ENCODE data around the gene DNAAF5.

DNAAF5 gene

DNA sequence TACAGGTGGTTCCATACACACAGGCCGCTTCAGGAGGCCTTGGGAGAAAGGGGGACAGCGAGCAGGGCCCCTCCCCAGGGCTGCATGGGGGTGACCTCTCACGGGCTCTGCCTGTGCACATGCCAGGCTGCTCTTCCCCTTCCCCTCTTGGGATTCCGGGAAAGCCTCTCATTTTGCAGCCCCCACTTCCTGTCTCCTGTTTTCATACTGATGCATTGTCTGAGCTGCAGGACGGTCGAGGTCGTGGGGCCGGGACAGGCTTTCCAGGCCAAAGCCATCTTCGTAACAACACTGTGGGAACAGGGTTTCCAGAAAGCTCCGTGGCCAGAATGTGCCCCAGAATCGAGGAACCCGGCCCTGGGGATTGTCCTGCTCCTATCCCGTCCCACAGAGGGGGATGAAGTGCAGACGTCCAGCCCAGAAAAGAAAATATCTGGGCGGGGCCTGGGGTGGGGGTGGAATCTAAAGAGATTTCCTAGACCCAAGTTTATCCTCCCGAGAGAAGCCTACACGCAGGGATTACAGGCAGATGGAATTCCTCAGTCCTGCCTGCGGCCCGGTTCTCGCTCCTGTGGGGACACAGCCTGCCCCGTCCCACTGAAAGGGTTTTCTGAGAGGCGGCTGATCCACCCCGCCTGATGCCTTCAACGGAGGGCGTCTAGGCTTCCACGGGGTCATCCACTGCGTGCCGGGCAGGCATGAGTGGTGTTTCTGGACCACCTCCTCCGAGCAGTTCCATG lies 29.5 kb upstream of the DNAAF5 start:
- TF ChIP-seq CTCF (IDR thresholded peaks at IDR 0.05; ENCODE audit: extremely low read depth, missing control alignments): no peak
- no peak for DNase-seq (ENCODE audit: low spot score)

DNA sequence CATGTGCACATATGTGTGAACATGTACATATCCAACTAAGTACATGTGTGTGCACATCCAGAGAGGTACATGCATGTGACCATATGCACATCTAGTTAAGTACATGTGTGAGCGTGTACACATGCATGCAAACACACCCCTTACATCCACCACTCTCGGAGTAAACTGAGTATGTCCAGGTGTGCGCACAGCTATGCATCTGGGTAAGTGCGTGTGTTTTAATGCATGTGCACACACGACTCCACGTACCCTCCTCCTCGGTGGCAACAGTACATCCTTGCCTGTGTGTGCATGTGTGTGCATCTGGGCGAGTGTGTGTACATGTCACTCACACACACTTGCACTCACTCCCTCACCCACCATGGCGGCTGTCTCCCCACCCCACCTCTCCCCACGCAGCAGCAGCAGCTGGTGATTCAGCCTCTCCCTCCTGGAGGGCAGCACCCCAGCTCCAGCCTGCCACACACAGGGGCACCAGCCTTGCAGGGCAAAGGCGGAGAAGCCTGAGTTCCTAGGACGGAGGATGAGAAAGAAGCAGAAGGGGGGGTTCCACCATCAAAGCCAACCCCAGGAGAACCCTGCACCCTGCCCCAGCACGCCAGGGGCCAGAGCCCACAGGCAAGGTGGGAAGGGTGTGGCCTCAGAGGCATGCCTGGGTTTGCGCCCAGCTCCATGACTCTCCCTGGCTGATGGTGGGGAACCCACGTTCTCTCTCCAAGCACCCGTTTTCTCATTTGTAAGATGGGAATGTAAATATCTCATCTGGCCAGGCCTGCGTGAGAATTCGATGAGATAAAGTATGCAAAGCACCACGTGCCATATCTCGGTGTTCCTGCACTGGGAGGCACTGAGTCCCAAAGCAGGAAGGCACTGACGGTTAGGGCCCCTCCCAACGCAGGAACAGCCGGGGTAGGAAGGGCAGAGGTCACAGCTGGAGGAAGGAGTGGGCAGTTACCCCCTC lies 27.7 kb upstream of the DNAAF5 start:
- no peak for DNase-seq (ENCODE audit: low spot score)
- no peak for TF ChIP-seq CTCF (IDR thresholded peaks at IDR 0.05; ENCODE audit: extremely low read depth, missing control alignments)

GRCh38 chr7:699476-700170 lies 26.9 kb upstream of the DNAAF5 start:
- no peak for TF ChIP-seq CTCF (IDR thresholded peaks at IDR 0.05; ENCODE audit: extremely low read depth, missing control alignments)
- no peak for DNase-seq (ENCODE audit: low spot score)

DNA sequence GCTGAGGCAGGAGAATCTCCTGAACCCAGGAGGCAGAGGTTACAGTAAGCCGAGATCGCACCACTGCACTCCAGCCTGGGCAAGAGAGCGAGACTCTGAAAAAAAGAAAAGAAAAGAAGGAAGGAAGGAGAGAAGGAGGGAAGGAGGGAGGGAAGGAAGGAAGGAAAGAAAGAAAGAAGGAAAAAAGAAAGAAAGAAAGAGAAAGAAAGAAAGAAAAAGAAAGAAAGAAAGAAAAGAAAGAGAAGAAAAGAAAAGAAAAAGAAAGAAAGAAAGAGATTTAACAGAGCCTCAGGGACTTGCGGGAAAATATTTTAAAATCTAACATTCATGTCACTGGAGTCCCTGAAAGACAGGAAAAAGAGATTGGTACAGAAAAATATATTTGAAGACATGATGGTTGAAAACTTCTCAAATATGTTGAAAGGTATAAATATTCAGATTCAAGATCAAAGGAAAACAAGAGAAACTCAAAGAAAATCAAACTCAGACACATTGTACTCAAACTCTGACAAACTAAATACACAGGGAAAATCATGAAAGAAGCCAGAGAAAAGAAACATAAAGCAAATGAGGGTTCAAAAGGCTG lies 25.3 kb upstream of the DNAAF5 start:
- no peak for DNase-seq (ENCODE audit: low spot score)
- TF ChIP-seq CTCF (IDR thresholded peaks at IDR 0.05; ENCODE audit: extremely low read depth, missing control alignments): no peak

DNA sequence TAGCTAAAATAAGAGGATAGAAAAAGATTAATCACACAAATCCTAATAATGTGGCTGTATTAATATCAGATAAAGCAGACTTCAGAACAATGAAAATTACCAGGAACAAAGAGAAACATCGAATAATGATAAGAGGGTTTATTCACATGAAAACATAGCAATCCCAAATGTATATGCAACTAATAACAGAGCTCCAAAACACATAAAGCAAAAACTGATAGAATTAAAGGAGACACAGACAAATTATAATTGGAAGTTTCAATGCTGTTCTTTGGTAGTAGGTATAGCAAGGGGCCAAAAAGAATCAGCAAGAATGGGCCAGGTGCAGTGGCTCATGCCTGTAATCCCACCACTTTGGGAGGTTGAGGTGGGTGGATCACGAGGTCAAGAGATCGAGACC lies 23.4 kb upstream of the DNAAF5 start:
- TF ChIP-seq CTCF (IDR thresholded peaks at IDR 0.05; ENCODE audit: extremely low read depth, missing control alignments): no peak
- no peak for DNase-seq (ENCODE audit: low spot score)

- TF ChIP-seq CTCF (IDR thresholded peaks at IDR 0.05; ENCODE audit: extremely low read depth, missing control alignments): no peak
- DNase-seq (ENCODE audit: low spot score): no peak
These were observed 19.8 kb upstream of the DNAAF5 start for GRCh38 chr7:706721-707120.
